CD4-positive, alpha-beta T cell treated with Interleukin-15 for 4 hours (primary cell): Measurements from ENCODE around the gene FUT3.

ENCODE experiments used
- DNase-seq: peaks from one replicate; pipeline ENCODE4 v3.0.0-alpha.2; 2020; ENCODE audit warnings: low spot score

Gene FUT3

DNA sequence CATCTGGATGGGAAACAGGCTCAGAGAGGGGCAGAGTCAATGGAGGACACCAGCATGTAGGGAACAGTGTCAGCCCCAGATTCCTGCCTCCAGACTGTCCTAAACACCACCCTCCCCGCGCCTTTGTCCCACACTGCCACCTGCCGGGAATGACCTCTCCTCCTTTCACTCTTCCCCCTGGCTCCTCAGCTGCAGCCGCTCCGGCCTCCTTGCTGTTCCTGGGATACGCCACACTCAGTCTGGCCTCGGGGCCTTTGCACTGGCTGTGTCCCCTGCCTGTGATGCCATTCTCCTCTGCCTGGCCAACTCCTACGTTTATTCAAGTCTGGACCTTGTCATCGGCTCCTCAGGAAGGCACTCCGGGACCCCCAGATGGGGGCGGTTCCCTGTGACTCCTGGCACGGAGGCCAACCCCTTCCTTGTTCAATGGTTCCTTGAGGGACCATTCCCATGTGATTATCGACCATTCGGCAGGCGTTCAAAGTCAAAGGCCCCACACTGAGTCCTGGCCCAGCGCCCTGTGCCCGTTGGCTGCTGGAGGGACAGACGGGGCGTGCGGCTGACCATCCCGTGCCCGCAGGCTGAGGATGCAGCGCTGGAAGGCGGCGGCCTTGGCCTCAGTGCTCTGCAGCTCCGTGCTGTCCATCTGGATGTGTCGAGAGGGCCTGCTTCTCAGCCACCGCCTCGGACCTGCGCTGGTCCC, 27.5 kb downstream of the FUT3 start:
- DNase-seq, result no peak

DNA sequence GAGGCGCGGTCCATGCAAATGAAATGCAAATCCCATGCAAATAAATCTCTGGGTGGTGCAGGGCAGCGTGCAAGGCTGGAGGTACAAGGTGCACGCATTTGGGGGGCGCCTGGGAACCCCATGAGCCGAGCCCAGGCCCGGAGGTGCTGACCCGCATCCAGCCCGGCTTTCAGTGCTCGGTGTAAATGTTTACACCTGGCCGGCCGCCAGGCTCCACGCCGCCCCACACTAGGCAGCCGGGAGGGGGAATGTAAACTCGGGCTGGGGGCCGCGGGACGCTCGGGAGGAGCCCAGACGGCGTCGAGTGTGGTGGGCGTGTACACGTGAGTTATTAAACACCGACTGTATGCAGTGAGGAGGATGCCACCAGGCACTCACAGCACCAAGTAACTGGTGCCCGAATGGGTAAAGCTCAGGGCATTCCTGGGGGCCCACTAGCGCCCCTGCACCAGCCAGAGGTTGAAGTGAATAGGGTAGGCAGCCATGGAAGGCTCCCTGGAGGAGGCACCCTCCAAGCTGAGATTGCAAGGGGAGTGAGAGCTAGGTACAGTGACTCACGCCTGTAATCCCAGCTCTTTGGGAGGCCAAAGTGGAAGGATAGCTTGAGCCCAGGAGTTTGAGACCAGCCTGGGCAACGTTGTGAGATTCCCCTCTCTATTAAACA, 28.9 kb downstream of the FUT3 start:
- DNase-seq, result no peak

DNA sequence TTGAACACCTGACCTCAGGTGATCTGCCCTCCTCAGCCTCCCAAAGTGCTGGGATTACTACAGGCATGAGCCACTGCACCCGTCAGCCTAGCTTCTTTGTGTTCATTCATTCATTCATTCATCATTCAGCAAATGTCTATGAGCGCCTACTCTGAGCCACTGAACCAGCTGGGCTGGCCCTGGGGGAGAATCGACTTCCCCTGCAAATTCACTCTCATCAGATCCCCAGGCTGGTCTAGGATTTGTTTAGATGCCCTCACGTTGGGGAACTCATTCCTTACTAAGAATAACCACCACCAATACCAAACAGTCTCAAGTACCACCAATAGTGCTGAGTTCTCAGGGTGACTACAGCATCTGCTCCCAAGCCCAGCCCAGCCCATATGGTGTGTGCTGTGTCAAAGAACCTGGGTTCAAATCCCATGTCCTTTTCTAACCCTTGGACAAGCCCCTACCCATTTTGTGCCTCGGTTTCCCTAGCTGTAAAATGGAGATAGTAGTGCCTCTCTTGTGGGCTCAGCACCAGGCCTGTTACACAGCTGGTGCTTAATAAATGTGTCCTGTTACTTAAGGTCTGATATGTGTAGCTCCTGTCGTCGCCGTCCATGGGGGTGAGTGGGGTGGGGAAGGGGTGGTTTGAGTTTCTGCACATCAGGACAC, 29.6 kb downstream of the FUT3 start:
- DNase-seq, result no peak

DNA sequence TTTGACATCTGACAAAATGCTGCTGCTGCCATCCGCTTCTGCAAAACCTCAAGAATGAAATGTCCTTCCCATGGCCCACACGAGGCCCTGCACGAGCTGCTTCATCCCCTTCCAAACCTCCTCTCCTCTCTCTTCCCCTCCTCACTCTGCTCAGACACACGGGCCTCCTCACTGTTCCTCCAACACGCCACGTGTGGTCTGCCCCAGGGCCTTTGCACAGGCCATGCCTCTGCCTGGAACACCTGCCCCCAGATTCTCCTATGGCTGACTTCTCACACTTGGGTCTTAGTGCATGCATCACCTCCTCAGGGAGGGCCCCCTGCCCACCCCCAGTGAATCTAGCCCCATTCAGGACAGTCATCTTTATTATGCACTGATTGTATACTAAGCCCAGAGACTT, 30.5 kb downstream of the FUT3 start:
- DNase-seq, result no peak

DNA sequence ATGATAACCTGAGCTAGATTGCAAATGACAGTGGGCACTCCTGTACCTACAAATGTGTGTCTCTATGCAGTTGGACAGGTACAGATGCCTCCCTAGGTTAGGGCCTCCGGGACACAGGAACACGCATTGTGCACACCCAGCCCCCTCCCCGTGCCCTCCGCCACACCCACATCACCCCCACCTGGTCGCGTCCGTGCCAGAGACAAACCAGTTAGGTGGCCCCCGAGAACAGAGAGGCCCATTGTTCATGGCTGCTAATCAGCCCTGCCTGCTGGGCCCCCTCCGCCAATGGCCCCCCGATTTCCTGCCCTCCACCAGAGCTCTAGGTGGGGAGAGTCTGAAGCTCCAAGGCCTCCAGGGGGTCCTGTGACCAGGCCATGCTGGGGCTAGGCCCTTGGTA, 32.7 kb downstream of the FUT3 start:
- no peak for DNase-seq

DNA sequence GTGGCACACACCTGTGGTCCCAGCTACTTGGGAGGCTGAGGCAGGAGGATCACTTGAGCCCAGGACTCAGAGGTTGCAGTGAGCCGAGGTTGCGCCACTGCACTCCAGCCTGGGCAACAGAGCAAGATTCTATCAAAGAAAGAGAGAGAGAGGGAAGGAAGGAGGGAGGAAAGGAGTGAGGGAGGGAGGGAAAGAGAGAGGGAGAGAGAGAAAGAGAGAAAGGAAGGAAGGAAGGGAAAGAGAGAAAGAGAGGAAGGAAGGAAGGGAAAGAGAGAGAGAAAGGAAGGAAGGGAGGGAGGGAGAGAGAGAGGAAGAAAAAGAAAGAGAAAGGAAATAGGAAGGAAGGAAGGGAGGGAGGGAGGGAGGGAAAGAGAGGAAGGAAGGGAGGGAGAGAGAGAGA, 34.0 kb downstream of the FUT3 start:
- DNase-seq, result no peak

DNA sequence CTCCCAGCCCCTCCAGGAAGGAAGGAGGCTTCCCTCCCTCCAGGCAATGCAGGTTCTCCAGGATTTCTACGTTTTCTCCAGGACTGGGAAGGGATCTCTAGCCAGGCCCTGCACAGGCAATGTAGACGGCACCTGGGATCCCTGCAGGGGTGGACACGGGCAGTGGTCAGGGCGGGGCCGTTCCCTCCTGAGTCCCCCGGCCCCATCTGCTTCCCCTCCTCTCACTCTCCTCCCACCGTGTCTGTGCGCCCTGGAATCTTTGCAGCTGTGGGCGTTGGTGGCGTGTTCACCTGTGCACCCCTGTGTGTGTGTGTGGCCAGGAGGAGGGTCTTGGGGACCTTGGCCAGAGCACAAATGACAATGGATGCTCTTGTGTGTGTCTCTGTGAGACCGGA, 36.4 kb downstream of the FUT3 start:
- DNase-seq, result no peak

DNA sequence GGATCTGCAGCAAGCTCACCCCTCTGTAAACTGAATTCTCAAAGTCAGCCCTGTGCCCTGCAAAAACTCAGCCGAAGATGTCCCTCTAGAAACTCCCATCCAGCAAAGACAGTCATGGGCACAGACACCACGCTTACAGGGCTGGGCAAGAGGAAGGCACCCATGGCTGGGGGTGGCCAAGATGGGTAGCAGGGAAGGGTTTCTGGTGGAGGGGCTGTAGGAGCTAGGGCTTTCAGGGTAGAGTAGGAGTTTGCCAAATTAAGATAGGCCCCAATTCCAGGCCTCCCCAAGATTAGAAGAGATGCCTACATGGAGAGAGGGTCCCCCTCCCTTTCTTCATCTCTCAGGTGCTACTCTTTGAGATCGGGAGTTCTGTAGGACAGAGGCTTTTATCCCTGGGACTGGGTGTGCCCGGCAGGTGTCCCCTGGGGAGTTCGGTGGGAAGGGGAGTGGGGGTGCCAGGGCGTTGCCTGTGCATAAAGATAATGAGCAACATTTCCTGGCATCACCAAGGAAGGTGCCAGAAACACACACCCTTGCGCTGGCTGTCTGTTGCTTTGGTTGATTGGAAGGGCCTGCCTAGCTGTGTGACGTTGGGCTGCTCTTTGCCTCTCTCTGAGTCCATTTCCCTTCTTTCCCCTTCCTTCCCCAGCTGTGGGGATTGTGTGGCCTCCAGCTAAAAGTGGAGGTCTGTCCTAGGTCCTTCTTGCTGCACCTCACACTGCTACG, 37.0 kb downstream of the FUT3 start:
- no peak for DNase-seq

DNA sequence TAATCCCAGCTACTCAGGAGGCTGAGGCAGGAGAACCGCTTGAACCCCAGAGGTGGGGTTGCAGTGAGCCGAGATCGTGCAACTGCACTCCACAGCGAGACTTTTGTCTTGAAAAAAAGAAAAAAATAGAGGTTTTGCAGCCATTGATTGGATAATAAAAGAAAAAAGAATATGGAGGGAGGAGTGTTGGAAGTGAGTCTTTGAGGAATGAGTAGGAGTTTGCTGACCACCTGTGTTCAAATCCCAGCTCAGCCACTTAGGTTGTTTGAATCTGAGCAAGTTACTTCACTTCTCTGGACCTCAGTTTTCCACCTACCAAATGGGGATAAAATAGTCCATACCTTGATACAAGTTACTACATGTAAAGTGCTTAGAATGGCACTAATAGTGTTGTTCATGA, 40.1 kb downstream of the FUT3 start:
- DNase-seq, result no peak

DNA sequence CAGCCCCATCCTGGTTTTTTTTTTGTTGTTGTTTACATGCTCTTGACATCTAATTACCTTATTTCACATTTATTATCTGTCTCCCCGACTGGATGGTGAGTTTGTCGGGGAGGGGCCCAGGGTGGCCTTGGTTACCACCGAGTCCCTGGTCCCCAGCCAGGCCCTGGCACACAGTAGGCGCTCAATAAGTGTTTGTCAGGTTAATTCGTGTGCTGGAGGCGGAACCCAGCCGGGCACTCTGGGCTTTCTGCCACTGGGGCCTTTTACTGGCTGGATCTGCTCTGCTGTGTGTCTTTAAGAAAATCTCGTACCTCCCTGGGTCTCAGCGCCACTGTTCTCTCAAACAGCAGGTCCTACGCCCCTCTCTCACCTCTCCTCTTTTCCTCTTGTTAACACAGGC, 41.8 kb downstream of the FUT3 start:
- no peak for DNase-seq

DNA sequence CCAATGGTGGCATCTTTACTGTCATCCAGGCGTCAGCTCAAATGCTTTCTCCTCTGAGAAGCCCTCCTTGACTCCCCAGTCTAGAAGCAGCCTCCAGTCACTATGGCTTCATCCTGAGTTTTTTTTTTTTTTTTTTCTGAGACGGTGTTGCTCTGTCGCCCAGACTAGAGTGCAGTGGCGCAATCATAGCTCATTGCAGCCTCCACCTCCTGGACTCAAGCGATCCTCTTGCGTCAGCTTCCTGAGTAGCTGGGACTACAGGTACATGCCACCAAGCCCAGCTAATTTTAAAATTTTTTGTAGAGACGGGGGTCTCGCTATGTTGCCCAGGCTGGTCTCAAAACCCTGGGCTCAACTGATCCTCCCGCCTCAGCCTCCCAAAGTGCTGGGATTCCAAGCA, 42.2 kb downstream of the FUT3 start:
- no peak for DNase-seq

DNA sequence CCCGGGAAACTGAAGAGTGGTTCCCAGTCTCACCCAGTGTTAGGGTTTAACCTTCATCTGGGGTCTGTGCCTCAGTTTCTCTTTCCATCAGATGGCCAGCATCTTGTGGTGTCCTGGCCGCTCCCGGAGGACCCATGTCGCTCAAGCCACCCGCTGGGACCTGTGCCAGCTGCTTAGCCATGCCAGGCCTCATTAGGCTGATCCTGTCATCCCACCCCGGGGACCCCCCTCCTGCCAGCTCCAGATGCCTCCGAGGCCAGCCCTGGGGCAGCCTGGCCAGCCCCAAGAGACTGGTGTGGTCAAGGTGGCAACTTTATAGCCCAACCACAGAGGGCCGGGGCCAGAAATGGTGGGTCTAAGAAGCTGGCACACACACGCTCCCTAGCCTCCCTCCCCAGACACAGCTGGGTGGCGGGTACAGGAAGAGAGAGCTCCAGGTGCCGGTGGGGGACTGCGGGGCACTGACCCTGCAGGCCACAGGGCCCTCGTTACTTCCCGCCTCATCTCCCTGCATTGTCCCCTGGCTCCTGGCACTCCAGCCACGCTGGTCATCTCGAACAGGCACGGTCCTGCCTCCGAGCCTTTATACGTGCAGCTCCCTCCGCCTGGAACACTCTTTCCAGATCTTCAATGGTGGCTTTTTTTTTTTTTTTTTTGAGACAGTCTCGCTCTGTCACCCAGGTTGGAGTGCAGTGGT, 43.0 kb downstream of the FUT3 start:
- no peak for DNase-seq

DNA sequence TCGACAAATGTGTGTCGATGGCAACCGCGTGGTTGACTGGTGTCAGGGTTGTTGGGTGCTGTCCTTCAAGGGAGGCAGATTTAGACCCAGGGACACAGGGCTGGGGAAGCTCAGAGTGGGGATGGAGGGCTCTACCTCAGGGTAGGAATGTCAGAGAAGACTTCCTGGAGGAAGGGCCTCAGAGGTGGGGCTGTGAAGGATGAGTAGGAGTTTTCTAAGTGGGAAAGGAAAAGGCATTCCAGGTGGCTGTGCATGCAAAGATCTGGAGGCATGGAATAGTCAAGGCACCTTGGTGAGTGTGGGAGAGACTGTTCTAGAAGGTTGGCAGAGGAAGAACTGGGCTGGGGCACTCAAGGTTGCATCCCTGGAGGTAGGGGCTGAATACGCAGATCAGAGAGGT, 44.3 kb downstream of the FUT3 start:
- no peak for DNase-seq

DNA sequence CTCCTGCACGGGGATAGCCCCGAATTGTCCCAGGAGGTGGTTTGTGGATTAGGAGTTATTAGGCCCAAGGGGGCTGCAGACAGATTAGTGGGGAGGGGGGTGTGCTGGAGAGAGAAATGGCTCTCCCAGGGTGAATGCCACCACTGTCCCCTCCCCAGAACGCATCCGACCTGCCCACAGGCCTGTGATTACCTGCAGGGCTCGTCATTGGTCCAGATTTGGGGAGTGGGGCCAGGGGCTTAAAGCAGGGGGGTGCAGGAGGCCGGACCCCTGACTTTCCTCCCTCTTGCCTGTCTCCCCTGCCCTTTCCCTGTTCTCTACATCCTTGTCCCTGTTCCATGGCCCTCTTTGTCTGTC, 45.1 kb downstream of the FUT3 start:
- DNase-seq, result no peak

DNA sequence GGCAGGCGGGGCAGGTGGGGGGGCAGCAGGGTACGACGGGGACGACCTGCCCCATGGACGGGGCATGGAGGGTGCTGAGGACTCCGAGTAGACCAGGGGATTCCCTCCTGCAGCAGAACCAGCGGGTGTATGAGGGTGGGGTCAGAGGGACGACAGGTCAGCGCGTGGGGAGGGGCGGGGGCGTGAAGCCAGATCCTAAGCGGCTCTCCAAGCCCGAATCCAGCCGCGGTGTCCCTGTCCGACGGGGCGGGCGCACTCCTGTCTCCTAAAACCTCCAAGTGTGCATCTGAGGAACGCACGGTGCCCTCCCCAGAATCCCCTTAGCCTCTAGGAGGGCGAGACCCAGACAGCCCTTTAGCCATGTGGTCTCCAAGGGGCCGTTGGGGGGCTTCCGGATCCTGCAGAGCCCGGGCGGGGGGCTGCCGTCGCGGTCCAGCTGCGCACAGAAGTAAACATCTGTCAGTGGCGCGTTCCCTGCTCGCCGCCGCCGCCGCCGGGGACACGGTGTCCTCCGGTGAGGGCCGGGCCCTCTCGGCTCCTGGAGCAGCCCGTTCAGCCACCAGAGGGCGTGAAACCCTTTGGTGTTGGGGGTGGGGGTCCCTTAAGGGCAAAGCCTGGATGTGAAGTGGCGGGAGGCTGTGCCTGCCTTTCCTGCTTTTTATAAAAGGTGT, 45.7 kb downstream of the FUT3 start:
- DNase-seq, result peak; percentile 48

DNA sequence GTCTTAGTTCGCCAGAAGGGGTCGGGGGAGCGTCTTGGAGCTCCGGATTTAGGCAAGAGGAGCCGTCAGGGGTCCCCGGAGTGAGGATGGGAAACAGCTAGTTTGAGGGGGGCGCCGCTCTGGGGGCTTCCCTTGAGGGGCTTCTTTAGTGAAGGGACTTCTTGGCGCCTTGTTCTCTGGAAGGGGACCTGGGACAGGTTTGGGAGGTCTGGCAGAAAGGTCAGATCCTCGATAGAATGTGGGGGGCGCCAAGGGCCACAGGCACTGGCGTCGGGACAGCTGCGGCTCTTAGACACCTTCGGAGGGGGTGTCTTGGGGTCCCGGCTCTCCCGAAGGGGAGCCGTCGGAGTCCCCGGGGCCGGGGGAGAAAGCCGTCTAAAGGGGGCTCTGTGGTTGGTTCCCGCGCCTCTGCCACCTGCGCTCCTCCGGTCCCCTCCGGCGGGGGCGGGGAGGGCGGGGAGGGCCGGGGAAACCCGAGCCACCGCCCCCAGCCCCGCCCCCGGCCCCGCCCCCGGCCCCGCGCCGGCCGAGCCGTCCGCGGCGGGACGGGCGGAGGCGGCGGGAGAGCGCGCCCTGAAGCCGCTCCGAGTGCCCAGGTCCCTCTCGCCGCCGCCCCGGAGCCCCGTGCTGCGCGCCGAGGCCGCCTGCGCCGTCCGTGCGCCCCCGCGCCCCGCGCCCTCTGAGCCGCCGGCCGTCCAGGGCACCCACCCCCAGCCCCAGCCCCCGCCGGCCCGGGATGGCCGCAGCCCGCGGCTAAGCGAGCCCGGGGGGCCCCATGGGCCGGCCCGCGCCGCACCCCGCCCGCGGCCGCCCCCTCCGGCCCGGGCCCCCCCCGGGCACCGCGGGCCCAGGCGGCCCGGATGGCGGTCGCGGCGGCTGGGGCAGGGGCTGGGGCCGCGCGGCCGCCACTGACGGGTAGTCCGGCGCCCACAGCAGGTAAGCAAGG, 46.5 kb downstream of the FUT3 start, which contains the start of gene NRTN:
NRTN (plus strand) TSS at position 552 of the 946 bp plus-strand sequence. CDS start 19,099 bp downstream, outside the sequence.
- DNase-seq, result peak; percentile 27

DNA sequence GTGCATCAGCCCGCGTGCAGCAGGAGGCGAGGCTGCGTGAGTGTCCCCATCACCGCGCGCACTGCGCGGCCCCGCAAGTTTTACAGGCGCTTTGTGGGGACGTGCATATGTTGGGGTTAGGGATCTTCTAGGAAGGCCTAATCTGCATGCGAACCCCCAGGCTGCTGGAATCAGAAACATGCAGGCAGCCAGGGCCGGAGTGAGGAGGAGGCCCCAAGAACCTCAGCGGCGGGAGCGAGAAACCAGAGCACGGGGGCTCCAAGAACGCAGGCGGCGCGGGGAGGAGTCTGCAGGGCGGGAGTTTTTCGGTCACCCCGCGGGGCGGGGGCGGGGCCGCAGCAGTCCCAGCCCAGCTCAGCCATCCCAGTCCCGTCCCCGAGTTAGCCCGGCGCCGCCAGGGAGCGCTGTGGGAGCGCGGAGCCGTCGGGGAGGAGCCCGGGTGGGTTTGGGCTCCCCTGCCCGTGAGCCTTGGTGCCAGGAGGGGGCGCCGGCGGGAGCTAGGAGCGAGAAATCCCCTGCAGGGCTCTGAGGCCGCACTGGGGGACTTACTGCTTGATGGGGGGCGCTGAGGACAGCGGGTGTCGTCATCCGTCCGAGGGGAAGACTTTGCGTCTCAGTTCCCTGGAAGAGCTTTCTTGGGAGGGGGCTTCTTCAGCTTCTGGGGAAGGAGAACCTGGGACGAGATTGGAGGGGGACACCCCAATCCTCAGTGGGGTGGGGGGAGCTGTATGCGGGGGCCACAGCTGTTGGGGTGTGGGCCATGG, 47.3 kb downstream of the FUT3 start:
- DNase-seq, result peak; percentile 89

DNA sequence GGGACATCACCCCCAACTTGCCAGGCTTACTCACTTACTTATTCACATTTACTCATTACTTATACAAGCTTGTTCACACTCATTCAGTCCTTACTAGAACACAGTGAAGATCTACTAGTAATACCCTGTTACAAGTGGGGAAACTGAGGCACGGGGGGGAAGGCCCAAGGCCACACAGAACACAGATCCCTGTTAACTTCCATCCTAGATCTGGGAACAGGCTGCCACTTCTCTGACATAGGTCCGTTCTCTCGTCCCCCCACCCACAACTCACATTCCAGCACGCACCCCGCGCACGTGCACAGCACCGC, 47.9 kb downstream of the FUT3 start:
- no peak for DNase-seq

DNA sequence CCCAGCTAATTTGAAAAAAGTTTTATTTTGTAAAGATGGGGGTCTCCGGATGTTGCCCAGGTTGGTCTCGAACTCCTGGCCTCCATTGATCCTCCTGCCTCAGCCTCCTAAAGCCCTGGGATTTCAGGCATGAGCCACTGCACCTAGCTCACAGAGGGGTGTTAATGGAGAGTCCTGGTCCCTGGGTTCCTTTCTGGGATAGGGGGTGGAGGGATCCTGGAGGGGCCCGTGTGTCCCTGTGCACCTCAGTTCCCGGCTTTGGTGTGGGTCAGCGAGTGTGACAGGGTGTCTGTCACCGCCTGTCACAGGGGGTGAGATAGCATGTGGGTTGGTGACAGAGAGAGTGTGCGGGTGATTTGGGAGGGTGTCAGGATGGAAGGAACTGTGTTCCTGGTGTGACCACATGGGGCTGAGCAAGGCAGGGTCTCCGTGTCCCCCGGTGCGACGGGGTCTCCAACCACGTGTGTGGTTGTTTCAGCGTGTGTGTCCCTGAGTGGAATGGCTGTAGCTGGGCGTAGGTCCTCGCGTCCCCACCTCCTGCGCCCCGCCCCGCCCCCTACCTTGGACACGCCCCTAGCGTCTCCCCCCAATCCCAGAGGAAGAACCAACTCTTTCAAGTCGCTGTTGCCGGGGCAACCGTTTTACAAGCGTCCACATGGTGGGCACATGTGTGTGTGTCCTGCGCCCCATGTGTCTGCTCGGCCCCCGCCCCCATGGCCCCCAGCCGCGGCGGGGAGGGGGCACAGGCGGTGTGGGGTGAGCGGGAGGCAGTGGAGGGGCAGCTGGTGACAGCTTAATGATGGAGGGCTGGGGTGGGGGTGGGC, 49.2 kb downstream of the FUT3 start:
- DNase-seq, result no peak
